Activated CD8-positive, alpha-beta memory T cell treated with anti-CD3 and anti-CD28 coated beads, Interleukin-2, amount 50 U/mL, for 4 hours (primary cell): Measurements from ENCODE around the gene ST6GALNAC4.

ENCODE experiments used
- DNase-seq: peaks from one replicate; pipeline ENCODE4 v3.0.0-alpha.2; 2020

ST6GALNAC4 gene

DNA sequence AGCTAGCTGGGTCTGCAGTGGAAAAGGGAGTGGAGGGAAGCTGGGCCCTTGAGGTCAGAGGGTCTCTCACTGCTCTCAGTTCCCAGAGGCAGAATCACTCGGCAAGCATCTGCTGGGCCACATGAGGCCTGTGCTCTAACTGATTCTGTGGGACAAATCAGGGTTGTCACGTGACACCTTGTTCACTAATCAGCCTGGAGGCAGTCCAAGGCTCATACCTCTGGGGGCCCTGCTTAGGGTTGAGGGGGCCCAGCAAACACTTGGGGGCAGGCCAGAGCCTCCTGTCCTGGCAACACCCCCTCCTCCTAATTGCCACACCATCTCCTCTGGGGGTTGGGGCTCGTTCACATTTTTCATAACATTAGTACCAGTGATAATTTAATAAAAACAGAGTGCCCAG lies 29.9 kb upstream of the ST6GALNAC4 start:
- DNase-seq = no peak

- no peak for DNase-seq
Measured at GRCh38 chr9:127945942-127946341, 29.1 kb upstream of the ST6GALNAC4 start.

GRCh38 chr9:127945338-127945737 lies 28.5 kb upstream of the ST6GALNAC4 start:
- no peak for DNase-seq

DNA sequence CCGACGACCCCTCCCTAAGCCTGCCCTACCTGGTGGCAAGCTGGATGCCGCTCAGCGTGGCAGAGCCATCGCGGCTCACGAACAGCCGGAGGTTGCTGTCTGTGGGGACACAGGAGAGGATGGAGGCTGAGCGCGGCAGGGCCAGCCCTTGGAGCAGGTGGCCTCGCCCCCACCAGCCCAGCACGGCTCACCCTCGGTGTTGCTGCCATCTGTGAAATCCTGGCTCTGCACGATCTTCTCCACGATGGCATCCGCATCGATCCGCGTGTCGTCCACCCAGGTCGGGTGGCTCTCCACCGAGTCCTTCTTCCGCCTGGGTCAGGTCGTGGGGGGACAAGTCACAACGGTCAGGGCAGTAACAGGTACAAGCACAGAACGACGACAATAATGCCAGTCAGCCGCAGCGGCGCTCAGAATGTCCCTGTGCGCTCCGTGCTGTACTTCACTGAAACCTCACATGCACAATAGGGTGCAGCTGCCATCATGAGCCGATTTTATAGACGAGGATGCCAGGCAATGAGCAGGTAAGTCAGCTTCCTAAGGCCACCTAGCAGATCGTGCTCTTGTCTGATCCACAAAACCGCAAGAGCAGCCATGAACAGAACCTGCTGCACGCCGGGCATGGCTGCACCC lies 27.9 kb upstream of the ST6GALNAC4 start:
- no peak for DNase-seq

DNA sequence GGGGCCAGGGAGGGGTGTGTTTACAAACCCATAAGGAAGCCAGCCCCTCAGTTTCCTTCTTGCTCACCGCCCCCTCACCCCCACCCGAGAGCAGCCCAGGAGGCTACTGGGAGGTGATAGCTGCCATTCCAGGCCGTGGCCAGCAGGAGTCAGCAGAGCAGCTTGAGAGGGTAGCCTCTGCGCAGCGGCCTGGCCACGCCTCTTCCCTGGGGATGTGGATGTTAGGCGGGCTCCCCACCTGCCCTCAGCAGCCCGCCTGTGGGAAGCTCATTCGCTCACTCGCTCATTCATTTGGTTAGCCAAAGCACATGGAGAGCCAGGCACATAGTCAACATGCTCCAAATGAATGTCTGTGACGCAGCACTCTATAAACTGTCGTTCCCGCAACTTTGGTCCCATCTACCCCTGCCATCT lies 26.9 kb upstream of the ST6GALNAC4 start:
- peak; percentile 80 for DNase-seq

DNA sequence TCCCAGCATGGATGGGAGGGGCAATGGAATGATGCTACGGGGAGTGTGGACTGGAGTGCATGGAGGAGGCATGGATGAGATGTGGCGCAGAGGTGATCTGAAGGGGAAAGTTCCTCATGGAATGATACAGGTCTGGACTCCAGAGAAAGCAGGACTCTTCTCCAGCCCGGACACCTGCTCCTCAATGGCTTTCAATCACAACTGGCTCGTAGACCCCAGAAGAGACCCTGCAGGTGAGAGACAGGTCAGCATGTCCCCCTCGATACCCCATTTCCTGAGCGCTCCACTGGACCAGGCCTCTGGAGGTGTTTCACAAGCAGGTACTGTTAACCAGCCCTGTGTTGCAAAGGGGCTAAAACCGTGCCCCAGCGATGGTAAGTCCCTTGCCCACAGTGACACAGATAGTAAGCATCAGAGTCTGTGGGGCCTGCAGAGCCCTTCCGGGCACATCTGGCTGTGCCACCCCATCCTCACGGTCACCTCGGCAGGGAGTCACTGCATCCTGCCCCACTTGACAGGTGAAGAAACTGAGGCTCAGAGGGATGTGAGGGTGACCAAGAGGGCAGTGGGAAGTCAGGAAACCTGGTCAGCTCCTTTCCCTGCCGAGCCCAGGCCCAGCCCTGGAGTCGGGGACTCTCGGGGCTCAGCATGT lies 26.3 kb upstream of the ST6GALNAC4 start:
- no peak for DNase-seq

GRCh38 chr9:127942216-127943010 lies 25.6 kb upstream of the ST6GALNAC4 start:
- peak; percentile 53 for DNase-seq

DNA sequence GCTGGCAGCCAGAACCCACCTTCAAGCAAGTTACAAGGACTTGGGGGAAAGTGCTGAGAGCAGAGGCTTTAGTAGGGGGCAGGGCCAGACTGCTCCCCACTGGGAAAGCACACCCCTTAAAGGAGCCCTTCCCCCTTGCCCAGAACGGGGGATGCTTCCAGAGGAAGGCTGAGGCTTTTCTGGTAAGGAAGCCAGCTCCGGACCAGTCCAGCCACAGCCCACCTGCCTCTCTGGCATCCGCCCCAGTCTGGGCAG lies 25.0 kb upstream of the ST6GALNAC4 start:
- DNase-seq = no peak

DNA sequence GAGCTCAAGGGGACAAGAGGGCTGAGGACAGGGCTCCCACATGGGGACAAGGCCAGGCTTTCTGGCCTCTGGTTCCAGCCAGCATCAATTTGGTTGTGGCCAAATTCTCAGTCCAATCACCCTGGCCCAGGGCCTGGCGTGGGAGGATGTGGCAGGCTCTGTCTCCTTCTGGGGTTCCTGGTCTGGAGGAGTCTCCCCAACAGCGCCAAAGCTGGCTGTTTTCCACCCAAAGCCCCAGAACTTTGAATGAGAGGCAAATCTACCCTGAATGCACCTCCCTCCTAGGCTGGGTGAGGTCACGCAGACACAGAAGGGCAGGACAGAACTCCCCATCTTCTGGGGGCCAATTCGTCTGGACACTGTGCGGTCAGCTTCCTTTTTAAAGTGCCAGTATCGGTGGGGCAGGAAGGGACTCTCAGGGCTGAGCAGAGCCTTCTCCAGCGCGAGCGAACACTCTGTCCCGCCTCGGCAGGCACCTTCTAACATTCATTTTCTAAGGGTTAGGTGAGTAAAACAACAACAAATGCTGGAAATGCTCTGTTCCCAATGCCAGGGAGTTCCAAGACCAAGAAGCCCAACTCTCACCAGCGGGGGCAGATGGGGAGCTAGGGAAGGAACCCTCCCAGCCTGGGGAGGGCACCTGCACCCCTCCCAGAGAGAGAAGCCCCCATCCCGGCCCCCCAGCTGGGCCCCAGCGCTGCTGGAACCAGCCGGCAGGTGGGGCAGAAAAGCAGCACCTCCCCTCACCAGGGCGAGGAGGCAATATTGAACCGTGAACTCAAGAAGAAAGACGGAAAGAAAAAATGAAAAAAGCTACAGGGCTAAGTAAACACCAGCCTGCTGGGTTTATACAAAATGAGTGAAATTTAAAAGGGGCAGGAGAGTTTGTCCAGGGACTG lies 24.5 kb upstream of the ST6GALNAC4 start:
- no peak for DNase-seq

GRCh38 chr9:127940593-127940992 lies 23.8 kb upstream of the ST6GALNAC4 start:
- DNase-seq = no peak

DNA sequence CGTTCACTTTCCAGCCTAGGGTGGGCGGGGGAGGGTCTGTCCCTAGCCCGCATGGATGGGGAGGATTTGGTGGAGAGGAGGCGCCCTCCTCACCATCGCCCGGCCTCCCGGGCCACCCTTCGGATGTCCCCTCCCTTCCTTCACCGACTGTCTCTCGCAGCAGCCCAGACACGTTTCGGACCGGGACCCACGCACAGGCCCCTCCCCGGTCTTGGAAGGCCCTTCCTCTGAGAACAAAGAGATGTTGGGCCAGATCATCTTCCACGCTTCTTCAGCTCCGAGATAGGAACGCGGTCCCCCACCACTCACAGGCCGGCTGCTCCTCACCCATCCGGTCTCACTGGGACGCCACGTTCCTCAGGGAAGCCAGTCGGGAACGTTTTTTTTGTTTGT lies 21.5 kb upstream of the ST6GALNAC4 start:
- DNase-seq = no peak

DNA sequence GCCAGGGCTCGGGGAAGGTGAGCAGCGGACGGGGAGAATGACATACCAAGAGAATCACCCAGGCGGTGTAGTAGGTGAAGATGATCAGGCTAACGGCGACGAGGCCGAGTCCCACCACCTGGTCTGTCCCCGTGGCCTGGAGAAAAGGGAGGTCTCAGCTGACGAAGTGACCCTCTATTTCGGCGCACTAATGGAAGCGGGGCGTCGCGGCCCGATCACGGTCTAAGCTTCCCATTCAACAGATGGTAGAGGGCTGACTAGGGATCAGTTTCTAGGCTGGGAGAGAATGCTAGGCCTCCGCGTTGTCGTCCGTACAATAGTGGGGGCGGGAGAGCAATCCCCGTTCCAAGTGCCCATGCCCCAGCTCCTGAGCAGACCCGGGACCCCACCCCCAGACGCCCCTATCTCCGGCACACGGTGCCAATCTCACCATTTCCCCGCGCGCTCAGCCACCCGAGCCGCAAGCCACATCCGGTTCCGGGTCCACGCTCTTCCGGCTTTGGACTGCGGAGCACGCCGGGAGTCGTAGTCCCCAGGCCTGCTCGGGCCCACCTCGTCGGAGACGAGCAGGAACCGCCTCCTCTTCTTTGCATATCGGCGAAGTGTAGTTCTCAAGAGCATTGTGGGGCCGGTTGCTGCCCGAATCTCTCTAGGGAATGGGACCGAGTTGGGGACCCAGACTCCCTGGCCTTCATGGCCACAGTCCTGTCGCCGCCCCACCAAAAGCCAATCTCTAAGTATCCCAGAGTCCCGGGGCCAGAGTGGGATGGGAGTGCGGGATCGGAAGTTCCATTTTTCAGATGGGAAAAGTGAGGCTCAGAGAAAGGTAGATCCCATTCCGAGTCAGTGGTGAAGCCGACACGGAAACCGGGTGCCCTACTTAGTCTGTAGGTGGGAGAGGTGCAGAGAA lies 20.8 kb upstream of the ST6GALNAC4 start, which contains the start of gene DPM2:
DPM2 (minus strand) TSS at position 467 of the 910 bp plus-strand sequence; CDS start at position 433, 34 bp downstream.
- peak; percentile 86 for DNase-seq

GRCh38 chr9:127937056-127937387 lies 20.2 kb upstream of the ST6GALNAC4 start:
- no peak for DNase-seq

GRCh38 chr9:127936347-127936852 lies 19.6 kb upstream of the ST6GALNAC4 start:
- DNase-seq = no peak

- no peak for DNase-seq
Measured at GRCh38 chr9:127935765-127936221, 19.0 kb upstream of the ST6GALNAC4 start.

DNA sequence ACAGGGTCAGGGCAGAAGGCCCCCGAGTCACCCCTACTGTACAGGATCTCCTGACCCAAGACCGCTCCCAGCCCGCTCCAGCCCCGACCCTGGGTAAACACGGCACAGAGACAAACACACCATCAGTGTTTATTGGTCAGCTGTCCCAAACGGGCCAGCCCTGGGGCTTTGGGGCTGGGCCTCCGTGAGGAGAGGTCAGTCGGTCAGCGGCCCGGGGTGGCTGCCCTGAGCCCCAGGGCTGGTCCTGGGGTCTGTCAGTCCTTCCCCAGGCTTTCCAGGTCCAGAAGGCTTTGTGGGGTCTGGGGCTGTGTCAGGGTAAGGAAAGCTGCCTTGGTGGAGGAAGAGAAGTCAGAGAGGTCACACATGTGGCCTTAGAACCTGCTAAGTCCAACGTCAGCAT lies 18.1 kb upstream of the ST6GALNAC4 start:
- no peak for DNase-seq

DNA sequence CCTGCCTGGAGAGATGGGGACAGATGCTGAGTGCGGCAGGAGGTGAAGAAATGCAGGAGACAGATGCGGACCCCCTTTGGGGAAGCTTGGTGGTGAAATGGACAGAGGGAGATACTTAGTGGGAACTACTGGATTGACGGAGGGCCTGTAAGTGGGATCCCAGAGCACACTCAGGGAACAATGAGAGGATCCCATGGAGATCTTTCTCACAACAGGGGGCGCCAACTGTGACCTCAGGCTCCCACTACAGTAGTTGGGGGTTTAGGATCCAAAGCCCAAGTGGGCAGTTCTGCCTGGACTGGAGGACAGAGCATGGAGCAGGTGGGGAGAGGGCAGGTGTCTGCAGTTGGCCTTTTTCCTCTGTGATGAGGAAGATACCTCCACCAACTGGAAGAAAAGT lies 17.4 kb upstream of the ST6GALNAC4 start:
- no peak for DNase-seq

- DNase-seq = no peak
Measured at GRCh38 chr9:127931092-127931881, 14.4 kb upstream of the ST6GALNAC4 start.

GRCh38 chr9:127930231-127931091 lies 13.6 kb upstream of the ST6GALNAC4 start, which contains the start of gene PIP5KL1:
Gene PIP5KL1 (minus strand): TSS chr9:127930777. CDS start chr9:127930752, 25 bp downstream.
- DNase-seq = peak; percentile 68

DNA sequence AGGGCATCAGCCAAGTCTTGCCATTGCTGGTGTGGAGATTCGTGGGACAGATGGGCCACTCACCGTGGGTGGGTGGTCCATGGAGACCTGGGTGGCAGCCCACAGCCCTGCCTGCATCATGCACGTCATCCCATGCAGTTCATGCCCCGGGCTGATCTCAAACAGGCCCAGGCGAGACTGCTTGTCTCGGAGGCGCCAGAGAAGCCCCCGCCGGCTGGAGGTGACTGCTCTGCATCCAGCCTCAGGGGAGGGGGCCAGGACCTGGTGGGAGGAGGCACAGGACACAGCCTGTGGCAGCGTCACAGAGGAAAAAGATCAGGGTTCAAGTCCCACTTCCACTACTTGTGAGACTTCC lies 12.8 kb upstream of the ST6GALNAC4 start:
- DNase-seq = no peak
